ENCODE measurements around the gene SGMS1.

GRCh38 chr10:50362547-50363125, 261.1 kb downstream of the SGMS1 start:
- TF ChIP-seq EP300 (conservative IDR thresholded peaks at IDR 0.05; ENCODE audit: poor library complexity, severe bottlenecking), result no peak
- no peak for TF ChIP-seq CTCF (IDR thresholded peaks at IDR 0.05; ENCODE audit: poor library complexity, severe bottlenecking)
- TF ChIP-seq POLR2AphosphoS5 (IDR thresholded peaks at IDR 0.05), result no peak

Measured in neural cell (in vitro differentiated cells).